ENCODE results near the gene ANKRD29. TPM values are rescaled to one million over a fixed set of nuclear protein-coding genes. Genes with fewer than 3 reads are reported as not detected.

The ANKRD29 gene
- polyA plus RNA-seq, 1 of the 3 experiments (the other 2 are of a cell fraction), result 8.2 TPM

- no peak for DNase-seq
- CTCF ChIA-PET, result interaction anchor here (1.0 to 2.9 kb wide), 3 partner anchors 24 to 124 kb away, joined by 3 to 11 read pairs (median 4); no protein-coding TSS in a partner anchor
- H3K4me3 ChIP-seq (ENCODE audit: low read depth in 2 of 2, low read length in 1 of 2), result no peak overlapping the region
Measured at GRCh38 chr18:23578891-23579653, 83.6 kb downstream of the ANKRD29 start.

More at GRCh38 chr18:23578891-23579653, 83.6 kb downstream of the ANKRD29 start:
- peaks cover 0 to 11% of the 10 kb centered on the region in 2 experiments; a peak in 3 of 4 replicates for H3K4me1 ChIP-seq (ENCODE audit: control insufficient read depth in 1 of 2, insufficient read depth in 2 of 2, low read depth in 1 of 2, low read length in 1 of 2)
- POLR2A ChIA-PET, result no interaction called here
- H3K27ac ChIP-seq (ENCODE audit: low read depth in 2 of 2, low read length in 1 of 2), result no peak overlapping the region; a peak in 1 of 4 replicates
- H3K9ac ChIP-seq, result no peak overlapping the region
- 88% methylated on average over 8 of the region's 8 CpGs for WGBS (ENCODE audit: low lambda C conversion rate)
- TF ChIP-seq GABPA (IDR thresholded peaks at IDR 0.05; ENCODE audit: low read depth), result no peak
- TF ChIP-seq, protein P1, sequence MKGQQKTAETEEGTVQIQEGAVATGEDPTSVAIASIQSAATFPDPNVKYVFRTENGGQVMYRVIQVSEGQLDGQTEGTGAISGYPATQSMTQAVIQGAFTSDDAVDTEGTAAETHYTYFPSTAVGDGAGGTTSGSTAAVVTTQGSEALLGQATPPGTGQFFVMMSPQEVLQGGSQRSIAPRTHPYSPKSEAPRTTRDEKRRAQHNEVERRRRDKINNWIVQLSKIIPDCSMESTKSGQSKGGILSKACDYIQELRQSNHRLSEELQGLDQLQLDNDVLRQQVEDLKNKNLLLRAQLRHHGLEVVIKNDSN (IDR thresholded peaks at IDR 0.05; ENCODE audit: borderline replicate concordance, low read depth), result no peak
- no peak for TF ChIP-seq IRF3 (IDR thresholded peaks at IDR 0.05; ENCODE audit: low read depth, low read length)
- TF ChIP-seq JUND (IDR thresholded peaks at IDR 0.05), result no peak
- TF ChIP-seq, protein P2, sequence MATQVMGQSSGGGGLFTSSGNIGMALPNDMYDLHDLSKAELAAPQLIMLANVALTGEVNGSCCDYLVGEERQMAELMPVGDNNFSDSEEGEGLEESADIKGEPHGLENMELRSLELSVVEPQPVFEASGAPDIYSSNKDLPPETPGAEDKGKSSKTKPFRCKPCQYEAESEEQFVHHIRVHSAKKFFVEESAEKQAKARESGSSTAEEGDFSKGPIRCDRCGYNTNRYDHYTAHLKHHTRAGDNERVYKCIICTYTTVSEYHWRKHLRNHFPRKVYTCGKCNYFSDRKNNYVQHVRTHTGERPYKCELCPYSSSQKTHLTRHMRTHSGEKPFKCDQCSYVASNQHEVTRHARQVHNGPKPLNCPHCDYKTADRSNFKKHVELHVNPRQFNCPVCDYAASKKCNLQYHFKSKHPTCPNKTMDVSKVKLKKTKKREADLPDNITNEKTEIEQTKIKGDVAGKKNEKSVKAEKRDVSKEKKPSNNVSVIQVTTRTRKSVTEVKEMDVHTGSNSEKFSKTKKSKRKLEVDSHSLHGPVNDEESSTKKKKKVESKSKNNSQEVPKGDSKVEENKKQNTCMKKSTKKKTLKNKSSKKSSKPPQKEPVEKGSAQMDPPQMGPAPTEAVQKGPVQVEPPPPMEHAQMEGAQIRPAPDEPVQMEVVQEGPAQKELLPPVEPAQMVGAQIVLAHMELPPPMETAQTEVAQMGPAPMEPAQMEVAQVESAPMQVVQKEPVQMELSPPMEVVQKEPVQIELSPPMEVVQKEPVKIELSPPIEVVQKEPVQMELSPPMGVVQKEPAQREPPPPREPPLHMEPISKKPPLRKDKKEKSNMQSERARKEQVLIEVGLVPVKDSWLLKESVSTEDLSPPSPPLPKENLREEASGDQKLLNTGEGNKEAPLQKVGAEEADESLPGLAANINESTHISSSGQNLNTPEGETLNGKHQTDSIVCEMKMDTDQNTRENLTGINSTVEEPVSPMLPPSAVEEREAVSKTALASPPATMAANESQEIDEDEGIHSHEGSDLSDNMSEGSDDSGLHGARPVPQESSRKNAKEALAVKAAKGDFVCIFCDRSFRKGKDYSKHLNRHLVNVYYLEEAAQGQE (IDR thresholded peaks at IDR 0.05; ENCODE audit: low read depth, low read length), result no peak
- TF ChIP-seq CHD2 (IDR thresholded peaks at IDR 0.05; ENCODE audit: low read length, partially characterized antibody), result no peak
- no peak for TF ChIP-seq ELF1 (IDR thresholded peaks at IDR 0.05)
- TF ChIP-seq, protein P3, sequence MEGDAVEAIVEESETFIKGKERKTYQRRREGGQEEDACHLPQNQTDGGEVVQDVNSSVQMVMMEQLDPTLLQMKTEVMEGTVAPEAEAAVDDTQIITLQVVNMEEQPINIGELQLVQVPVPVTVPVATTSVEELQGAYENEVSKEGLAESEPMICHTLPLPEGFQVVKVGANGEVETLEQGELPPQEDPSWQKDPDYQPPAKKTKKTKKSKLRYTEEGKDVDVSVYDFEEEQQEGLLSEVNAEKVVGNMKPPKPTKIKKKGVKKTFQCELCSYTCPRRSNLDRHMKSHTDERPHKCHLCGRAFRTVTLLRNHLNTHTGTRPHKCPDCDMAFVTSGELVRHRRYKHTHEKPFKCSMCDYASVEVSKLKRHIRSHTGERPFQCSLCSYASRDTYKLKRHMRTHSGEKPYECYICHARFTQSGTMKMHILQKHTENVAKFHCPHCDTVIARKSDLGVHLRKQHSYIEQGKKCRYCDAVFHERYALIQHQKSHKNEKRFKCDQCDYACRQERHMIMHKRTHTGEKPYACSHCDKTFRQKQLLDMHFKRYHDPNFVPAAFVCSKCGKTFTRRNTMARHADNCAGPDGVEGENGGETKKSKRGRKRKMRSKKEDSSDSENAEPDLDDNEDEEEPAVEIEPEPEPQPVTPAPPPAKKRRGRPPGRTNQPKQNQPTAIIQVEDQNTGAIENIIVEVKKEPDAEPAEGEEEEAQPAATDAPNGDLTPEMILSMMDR (IDR thresholded peaks at IDR 0.05), result no peak
- TF ChIP-seq RCOR1 (IDR thresholded peaks at IDR 0.05; ENCODE audit: low read length), result no peak
- H3K9me3 ChIP-seq, result no peaks in the 10 kb centered on the region
- no peak overlapping the region for H3K4me2 ChIP-seq
- peaks cover 11% of the 10 kb centered on the region; the same call in 1 of the 2 replicates for H4K20me1 ChIP-seq (ENCODE audit: insufficient read depth)
- H3F3A ChIP-seq (replicated peaks; ENCODE audit: insufficient read depth), result no peaks in the 10 kb centered on the region
- H2AFZ ChIP-seq (ENCODE audit: low read depth), result no peak overlapping the region
- H3K79me2 ChIP-seq (ENCODE audit: insufficient read depth), result peaks cover 56% of the 10 kb centered on the region; the same call in 1 of the 2 replicates
- no peaks in the 10 kb centered on the region for H3K36me3 ChIP-seq (replicated peaks in 1 of 2; ENCODE audit: control insufficient read depth in 1 of 2, insufficient read depth in 2 of 2, low read length in 1 of 2)
- H3K9me2 ChIP-seq, result no peaks in the 10 kb centered on the region
- no peaks in the 10 kb centered on the region for H3K27me3 ChIP-seq (ENCODE audit: insufficient read depth)

Data from SK-N-SH (cell line).